Stimulated activated CD4-positive, alpha-beta T cell treated with anti-CD3 and anti-CD28 coated beads, Interleukin-15, amount 100 ng/mL, for 48 hours (primary cell): ENCODE data around the gene AR.
"Not testable (repeated sequence)": the region's sequence is repeated elsewhere in the genome, so short reads cannot be mapped to it uniquely, and the experiment has no call there.

Experiments
- DNase-seq, 2 donors: peaks; one replicate each; pipeline ENCODE4 v3.0.0-alpha.2; 2020; ENCODE audit warnings: low read depth in 2 of 2

AR gene

DNA sequence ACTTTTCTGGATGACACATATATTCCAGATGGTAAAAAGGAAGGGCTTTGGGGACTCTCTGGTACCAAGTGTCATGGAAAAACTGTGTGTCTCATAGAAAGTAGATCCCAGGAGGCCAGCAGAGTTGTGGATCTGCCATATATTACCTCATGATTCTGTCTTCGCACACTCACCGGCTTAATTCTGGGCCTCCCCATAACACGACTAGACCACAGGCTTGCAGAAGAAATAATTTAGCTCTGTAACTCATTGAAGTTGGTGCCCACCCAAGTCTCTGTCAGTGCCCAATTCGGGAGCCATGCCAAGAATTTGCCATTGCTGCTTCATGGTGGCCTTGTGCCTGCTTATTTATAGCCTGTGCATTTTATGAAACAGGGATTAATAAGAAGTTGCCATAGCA is 104.5 kb downstream of the AR start:
- DNase-seq = no peak

DNA sequence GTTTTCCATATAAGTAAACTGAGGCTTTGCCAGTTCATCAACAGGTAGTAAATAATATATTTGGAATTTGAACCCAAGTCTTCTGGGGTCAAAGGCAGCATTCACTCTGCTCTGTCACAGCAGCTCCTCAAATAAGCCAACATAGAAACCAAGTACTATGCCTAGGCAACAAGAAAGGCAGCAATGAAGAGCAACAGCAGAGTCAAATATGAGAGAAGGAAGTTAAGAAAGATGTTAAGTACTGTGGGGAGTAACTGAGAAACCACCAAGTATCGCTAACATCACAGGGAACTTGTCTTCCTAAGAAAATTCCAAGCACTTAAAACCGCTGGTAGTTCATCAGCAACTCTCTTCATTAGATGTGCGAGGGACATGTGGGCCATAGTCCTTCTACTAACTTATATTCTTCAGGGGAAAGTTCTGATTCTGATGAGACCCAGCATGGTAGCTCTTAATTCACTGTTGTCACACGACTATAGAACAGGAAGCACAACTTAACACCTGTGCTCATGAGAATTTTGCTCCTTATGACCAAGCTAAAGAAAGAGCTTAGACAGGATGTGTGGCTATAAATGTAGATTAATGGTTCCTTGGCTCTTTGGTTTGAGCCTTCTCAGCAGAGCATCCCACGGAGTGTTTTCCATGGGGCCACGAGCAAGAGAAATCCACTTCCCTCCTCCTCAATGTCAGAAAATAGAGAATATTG is 107.8 kb downstream of the AR start:
- no peak for DNase-seq

DNA sequence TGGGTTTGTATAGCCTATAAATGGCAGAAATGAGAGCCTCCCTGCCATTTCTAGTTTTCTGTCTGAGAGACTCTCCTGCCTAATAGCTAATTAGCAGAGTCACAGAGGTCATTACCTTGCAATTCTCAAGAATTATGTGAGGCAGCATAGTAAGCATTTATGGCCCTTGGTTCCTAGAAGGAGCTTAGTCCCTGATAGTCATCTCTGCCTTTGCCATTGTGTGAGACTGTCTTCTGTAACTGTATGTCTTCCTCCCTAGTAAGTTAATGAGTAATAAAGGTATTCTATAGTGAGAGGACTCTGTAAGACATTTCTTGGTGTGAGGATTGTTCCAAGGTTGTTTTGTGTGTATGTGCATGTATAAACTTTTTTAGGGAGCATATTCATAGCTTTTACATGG is 108.7 kb downstream of the AR start:
- DNase-seq = no peak

DNA sequence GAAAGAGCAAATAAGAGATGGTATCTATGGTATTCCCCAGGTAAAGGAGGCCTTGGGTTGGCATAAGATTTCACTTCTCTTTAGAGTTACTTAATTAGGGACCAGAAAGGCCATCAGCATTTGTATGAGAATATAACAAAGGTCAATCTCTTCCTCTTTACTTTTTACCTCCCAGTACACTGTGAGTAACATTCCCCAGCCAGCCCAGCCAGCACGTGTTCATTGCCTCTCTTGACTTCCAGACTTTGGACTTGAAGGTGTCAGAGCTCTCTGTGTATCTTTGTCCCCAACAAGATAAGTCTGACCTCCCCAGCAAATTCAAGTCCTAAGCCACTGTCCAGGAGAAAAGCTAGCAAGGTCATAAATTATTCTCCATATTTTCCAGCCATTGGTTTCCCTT is 110.5 kb downstream of the AR start:
- DNase-seq = no peak

DNA sequence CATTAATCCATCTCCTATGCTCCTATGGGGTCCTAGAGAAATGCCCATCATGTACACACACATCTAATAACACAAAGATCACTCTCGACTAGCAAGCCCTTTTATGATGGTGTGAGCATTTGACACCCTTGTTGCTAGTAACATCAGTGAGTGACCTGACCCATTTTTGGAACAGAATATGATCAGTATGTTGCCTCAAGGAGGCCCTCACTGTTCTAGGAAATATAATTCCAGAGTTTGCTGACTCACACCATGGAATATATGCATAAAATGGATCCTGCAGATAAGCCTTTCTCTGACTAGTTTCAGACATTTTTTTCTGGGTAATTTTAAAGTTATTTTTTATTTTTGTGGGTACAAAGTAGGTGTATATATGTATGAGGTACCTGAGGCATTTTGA is 121.8 kb downstream of the AR start:
- no peak for DNase-seq

DNA sequence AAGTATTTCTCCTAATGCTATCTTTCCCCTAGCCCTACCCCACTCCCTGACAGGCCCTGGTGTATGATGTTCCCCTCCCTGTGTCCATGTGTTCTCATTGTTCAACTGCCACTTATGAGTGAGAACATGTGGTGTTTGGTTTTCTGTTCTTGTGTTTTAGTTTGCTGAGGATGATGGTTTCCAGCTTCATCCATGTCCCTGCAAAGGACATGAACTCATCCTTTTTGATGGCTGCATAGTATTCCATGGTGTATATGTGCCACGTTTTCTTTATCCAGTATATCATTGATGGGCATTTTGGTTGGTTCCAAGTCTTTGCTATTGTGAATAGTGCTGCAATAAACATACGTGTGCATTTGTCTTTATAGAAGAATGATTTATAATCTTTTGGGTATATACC is 126.9 kb downstream of the AR start:
- DNase-seq = not testable (repeated sequence)

DNA sequence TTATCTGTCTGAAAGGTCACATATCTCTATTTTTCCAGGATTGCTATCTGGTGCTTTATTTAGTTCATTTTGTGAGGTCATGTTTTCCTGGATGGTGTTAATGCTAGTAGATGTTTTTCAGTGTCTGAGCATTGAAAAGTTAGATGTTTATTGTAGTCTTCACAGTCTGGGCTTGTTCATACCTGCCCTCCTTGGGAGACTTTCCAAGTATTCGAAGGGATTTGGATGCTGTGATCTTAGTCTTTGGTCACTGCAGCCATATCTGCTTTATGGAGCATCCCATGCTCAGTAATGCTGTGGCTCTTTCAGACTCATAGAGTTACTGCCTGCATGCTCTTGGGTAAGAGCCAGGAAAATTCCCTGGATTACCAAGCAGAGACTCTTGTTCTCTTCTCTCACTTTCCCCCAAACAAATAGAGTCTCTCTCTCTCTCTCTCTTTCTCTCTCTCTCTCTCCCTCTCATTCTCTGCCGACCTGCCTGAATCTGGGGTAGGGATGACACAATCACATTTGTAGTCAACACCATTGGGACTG is 130.0 kb downstream of the AR start:
- DNase-seq = no peak

DNA sequence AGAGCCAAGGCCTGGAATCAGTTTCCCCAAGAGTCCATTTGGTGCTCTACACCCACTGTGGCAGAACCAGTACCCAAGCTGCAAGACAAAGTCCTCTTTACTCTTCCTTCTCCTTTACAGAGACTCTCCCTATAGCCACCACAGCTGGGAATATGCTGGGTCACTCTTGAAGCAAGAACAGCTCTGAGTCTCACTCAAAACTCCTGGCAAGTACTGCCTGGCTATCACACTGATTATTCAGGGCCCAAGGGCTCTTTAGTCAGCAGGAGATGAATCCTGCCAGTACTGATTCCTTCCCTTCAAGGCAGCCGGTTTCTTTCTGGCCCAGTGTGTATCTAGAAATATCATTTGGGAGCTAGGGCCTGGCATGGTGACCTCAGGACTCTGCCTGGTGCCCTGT is 130.9 kb downstream of the AR start:
- DNase-seq = no peak

DNA sequence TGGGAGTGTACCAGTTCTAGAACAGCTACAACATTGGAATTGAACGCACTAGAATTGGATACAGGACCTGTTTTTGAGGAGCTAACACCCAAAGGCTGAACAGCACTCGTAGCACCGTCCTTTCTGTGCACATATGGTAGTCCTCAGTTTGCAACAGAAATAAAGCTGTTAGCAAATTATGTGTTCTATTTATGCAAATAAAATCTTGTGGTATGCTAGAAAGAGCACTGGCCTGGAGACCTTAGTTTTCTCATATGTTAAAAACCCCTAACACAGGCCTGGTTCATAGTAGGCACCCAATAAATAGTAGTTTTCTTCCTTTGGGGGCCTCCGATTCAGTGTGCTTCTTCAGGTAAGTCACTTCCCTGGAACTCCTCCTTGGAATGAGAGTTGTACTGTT is 140.3 kb downstream of the AR start:
- DNase-seq = no peak

DNA sequence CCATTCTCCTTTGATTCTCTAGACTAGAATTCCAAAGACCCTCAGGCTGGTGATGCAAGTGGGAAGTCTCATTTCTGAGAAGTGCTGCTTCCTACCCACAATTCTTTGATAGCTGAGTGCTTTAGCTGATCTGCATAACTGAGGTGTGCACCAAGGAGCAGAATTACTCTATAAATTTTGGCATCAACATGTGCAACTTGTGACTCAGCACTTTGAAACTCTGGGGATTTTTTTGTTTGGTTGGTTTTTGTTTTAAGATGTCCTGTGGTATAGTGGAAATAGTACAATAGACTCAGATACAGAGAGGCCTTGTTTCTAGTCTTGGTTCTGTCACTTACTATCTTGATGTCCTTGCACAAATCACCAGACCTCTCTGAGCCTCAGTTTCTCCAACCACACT is 148.4 kb downstream of the AR start:
- DNase-seq = no peak

DNA sequence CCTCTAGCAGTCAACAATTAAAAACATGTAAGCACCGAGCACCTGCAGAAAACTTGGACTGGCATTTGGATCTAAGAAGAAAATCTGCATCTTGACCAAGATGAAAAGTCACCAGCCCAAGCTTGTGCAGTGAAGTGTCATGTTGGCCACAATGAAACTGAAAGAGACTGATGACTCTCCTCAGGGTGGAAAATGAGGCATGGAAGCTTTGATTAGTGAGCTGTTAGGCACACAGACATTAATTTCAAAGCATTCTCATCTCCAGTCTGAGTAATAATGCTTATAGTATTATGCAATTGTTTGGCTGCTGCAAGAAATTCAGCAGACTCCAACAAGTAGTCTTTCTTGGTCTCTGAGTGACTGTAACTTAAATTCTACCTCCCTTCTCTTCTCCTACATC is 150.1 kb downstream of the AR start:
- DNase-seq = no peak

DNA sequence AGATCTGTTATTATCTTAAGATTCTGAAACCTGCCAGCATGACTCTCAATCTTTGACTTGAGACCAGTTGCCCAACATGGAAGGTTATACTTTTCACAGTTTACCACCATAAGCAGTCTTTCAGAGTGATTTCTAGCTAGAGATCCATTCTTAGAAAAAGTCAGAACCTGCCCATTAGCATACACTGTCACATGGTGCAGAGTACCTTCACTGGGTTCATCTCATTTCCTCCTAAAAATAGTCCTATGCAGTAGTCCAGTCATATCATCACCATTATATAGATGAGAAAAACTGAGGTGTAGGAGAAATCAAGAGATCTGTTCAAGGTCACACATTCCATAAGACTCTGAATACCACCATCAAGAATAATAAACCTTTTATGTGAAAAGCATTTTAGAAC is 153.6 kb downstream of the AR start:
- DNase-seq = no peak

DNA sequence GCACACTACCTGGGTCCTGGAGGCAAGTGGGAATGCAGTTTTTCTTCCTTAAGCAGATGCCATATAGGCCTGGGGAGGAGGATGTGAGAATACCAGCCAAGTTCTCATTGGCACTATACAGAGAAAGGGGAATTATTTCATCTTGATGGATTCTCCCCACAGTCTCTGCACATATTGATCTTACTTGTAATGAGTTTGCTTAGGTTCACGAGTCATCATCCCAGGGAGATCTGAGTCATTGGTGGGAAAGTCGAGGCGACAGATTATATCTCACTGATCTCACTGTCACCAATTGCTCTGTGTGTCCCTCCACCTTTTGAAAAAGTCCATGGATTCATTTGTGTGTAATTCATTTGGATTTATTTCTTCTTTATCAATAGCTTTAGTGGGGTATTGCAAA is 156.8 kb downstream of the AR start:
- no peak for DNase-seq

DNA sequence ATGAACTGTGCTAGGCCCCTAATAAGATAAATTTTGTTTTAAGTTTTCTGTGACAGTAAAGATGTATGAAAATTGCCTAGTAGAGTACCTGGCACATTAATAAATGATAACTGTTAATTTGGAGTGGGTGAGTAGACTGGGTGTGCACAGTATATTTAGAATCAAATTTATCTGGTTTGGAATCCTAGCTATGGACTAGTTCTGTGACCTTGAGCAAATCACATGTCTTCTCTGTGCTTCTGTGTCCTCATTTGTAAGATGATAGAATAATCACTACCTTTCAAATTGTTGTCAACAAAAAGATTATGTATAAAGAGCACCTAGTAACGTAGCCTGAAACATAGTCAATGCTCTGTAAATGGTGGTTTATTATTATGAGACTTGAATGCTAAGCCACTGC is 170.2 kb downstream of the AR start:
- DNase-seq = no peak

DNA sequence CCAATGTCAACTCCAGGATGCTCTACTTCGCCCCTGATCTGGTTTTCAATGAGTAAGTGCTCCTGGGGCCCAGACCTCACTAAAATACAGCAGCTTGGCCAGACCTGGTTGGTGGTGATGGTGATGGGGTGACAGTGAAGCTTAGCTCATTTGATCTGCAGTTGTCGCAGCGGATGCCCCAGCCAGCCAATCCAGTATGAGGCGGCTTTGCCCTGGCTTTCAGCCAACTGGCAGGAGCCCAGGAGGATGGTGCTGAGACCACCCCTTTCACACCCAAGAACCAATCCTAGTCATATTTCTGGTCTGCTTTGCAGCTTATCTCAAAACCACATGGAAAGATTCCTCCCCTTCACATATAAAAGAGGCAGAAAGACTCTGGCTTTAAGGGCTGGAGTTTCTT is 173.8 kb downstream of the AR start:
- no peak for DNase-seq

DNA sequence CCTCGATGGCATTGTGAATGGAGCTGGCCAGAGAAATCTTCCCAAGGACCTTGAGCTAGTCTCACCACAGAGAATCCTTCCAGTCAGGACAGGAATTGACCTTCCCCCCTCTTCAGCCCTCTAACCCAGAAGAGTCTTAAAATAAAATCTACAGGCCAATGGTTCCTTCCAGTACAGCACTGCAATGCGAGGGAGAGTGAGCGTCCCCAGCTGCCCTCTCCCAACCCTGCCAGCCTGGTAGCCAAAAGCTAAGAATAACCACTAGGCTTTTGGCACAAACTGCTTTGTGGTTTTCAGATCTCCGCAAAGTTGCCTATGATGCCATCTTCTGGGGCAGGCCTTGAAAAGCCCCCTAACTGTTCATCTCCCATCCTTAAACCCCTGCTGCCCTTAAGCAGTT is 175.1 kb downstream of the AR start:
- DNase-seq = no peak

DNA sequence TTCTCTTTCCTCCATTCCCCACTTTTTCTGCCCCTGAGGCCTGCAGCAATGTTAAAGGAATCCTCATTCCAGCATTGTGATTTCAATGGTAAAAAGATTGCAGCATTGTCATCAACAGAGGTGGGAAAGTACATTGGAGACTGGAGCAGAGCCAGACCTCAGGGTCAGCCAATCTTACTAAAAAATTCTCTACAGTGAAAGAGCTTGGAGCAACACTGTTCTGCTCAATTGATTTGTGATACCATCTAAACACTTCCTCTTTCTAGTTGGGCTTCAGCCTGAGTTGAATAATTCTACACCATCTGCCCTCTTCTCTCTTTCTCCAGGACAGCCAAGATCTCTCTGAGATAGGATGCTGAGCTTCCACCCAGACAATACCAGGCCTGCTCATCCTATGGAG is 176.5 kb downstream of the AR start:
- no peak for DNase-seq

DNA sequence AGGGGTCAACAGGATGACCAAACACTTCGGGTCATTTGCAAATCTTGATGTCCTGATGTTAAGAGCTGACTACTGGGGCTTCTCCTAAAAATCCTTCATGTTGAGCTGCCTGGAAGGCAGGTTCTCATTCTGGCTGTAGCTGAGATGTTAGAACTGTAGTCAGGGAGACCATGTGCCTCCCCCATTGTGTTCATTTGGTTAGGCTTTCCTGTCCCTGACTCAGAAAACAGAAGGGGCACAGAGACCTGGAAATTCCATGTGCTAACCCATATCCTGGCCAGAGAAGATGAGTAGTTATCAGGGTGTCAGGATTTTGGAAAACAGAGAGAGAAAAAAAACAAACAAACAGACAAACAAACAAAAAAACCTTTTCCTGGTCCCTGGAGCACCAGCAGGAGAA is 177.5 kb downstream of the AR start:
- no peak for DNase-seq

DNA sequence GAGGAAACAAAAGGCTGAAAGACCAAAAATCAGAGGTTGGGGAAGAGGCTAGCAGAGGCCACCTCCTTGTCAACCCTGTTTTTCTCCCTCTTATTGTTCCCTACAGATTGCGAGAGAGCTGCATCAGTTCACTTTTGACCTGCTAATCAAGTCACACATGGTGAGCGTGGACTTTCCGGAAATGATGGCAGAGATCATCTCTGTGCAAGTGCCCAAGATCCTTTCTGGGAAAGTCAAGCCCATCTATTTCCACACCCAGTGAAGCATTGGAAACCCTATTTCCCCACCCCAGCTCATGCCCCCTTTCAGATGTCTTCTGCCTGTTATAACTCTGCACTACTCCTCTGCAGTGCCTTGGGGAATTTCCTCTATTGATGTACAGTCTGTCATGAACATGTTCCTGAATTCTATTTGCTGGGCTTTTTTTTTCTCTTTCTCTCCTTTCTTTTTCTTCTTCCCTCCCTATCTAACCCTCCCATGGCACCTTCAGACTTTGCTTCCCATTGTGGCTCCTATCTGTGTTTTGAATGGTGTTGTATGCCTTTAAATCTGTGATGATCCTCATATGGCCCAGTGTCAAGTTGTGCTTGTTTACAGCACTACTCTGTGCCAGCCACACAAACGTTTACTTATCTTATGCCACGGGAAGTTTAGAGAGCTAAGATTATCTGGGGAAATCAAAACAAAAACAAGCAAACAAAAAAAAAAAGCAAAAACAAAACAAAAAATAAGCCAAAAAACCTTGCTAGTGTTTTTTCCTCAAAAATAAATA is 179.9 kb downstream of the AR start:
- no peak for DNase-seq

DNA sequence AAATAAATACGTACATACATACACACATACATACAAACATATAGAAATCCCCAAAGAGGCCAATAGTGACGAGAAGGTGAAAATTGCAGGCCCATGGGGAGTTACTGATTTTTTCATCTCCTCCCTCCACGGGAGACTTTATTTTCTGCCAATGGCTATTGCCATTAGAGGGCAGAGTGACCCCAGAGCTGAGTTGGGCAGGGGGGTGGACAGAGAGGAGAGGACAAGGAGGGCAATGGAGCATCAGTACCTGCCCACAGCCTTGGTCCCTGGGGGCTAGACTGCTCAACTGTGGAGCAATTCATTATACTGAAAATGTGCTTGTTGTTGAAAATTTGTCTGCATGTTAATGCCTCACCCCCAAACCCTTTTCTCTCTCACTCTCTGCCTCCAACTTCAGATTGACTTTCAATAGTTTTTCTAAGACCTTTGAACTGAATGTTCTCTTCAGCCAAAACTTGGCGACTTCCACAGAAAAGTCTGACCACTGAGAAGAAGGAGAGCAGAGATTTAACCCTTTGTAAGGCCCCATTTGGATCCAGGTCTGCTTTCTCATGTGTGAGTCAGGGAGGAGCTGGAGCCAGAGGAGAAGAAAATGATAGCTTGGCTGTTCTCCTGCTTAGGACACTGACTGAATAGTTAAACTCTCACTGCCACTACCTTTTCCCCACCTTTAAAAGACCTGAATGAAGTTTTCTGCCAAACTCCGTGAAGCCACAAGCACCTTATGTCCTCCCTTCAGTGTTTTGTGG is 180.7 kb downstream of the AR start:
- no peak for DNase-seq

DNA sequence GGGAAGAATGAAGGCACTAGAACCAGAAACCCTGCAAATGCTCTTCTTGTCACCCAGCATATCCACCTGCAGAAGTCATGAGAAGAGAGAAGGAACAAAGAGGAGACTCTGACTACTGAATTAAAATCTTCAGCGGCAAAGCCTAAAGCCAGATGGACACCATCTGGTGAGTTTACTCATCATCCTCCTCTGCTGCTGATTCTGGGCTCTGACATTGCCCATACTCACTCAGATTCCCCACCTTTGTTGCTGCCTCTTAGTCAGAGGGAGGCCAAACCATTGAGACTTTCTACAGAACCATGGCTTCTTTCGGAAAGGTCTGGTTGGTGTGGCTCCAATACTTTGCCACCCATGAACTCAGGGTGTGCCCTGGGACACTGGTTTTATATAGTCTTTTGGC is 181.7 kb downstream of the AR start:
- DNase-seq = no peak

DNA sequence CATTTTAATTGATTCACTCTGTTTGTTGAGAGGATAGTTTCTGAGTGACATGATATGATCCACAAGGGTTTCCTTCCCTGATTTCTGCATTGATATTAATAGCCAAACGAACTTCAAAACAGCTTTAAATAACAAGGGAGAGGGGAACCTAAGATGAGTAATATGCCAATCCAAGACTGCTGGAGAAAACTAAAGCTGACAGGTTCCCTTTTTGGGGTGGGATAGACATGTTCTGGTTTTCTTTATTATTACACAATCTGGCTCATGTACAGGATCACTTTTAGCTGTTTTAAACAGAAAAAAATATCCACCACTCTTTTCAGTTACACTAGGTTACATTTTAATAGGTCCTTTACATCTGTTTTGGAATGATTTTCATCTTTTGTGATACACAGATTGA is 182.2 kb downstream of the AR start:
- no peak for DNase-seq

DNA sequence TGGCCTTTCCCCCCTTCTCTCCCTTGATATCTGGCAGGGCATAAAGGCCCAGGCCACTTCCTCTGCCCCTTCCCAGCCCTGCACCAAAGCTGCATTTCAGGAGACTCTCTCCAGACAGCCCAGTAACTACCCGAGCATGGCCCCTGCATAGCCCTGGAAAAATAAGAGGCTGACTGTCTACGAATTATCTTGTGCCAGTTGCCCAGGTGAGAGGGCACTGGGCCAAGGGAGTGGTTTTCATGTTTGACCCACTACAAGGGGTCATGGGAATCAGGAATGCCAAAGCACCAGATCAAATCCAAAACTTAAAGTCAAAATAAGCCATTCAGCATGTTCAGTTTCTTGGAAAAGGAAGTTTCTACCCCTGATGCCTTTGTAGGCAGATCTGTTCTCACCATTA is 183.8 kb downstream of the AR start:
- DNase-seq = no peak
